ENCODE results near the gene GNAO1. TPM values are rescaled to one million over a fixed set of nuclear protein-coding genes. Genes with fewer than 3 reads are reported as not detected.

Gene GNAO1
- total RNA-seq, 4 donors from 2014 or later = 1.4 to 4.4 (median 2.5) TPM

DNA sequence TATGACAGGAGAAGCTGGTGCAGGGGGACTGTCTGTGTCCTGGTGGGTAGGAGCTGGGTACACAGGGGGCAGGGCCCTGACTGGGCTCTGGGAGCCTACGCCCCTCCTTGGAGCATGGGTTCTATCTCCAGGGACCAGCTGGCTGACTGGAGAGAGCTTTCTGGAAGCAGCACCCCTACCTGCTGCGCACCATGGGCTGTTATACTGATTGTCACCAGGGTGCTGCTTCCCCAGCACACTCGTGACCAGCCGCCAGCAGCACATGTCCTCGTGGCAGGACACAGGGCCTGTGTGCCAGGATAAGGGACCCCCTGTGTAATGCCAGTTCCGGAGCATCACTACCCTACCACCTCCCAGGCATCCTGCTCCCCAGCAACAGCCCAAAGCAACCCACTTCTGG is 128.1 kb downstream of the GNAO1 start:
- Histone ChIP-seq H3K9me3 (no peaks in the 10 kb centered on the region), H3K27ac (no peak overlapping the region), H3K36me3 (no peaks in the 10 kb centered on the region), H3K4me1 (peaks cover 3 to 6% of the 10 kb centered on the region in 2 donors), H3K4me3 (replicated peaks in 1 of 3) (no peak overlapping the region), H3K27me3 (no peaks in the 10 kb centered on the region)
- WGBS, 2 donors = 98 to 100% methylated on average over 5 to 6 of the region's 6 CpGs
- DNase-seq = no peak
- intact Hi-C loops (cut with DNase I) = loop anchor here (2.0 kb wide), 2 partner anchors 279 to 375 kb away; no protein-coding TSS in a partner anchor
- TF ChIP-seq POLR2A (IDR thresholded peaks at IDR 0.05) = no peak
- TF ChIP-seq CTCF (IDR thresholded peaks at IDR 0.05) = no peak

DNA sequence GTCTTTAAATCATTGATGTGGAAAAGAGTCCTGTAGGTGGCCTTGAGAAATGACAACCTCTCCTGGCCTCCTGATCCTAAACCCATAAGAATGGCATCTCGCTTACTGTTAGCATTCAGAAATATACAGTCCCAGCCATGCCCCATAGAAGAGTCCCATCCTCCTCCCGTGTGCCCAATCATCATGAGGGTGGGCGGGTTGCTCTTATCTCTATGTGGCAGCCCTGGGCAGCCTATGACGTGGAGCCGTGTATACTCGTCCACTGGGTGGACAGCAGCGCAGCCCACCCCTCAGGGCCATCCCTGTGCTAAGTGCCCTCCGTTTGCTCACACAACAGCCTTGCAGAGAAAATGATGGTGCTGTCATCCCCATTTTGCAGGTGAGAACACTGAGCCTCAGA is 128.8 kb downstream of the GNAO1 start:
- TF ChIP-seq CTCF (IDR thresholded peaks at IDR 0.05) = no peak
- no peak for TF ChIP-seq POLR2A (IDR thresholded peaks at IDR 0.05)
- Histone ChIP-seq H3K4me3 (replicated peaks in 1 of 3) (no peak overlapping the region), H3K27me3 (no peaks in the 10 kb centered on the region), H3K9me3 (no peaks in the 10 kb centered on the region), H3K4me1 (peaks cover 3 to 6% of the 10 kb centered on the region in 2 donors), H3K36me3 (no peaks in the 10 kb centered on the region), H3K27ac (no peak overlapping the region)
- intact Hi-C loops (cut with DNase I) = no loop called here
- DNase-seq = no peak
- WGBS, 2 donors = 91 to 93% methylated on average over 3 to 8 of the region's 8 CpGs

- no peaks in the 10 kb centered on the region for H3K36me3 ChIP-seq
- no peak for TF ChIP-seq POLR2A (IDR thresholded peaks at IDR 0.05)
- TF ChIP-seq CTCF (IDR thresholded peaks at IDR 0.05) = no peak
- no peaks in the 10 kb centered on the region for H3K27me3 ChIP-seq
- DNase-seq = no peak
- no peak overlapping the region for H3K27ac ChIP-seq
- 81 to 87% methylated on average over 7 of the region's 7 CpGs for WGBS, 2 donors
- H3K9me3 ChIP-seq = no peaks in the 10 kb centered on the region
- peaks cover 3 to 6% of the 10 kb centered on the region in 2 donors for H3K4me1 ChIP-seq
- H3K4me3 ChIP-seq (replicated peaks in 1 of 3) = no peak overlapping the region
- intact Hi-C loops (cut with DNase I) = no loop called here
Measured at GRCh38 chr16:56320811-56321558, 129.7 kb downstream of the GNAO1 start.

GRCh38 chr16:56321571-56321970 is 130.3 kb downstream of the GNAO1 start:
- peaks cover 3 to 6% of the 10 kb centered on the region in 2 donors for H3K4me1 ChIP-seq
- H3K36me3 ChIP-seq = no peaks in the 10 kb centered on the region
- H3K27ac ChIP-seq = no peak overlapping the region
- H3K4me3 ChIP-seq (replicated peaks in 1 of 3) = no peak overlapping the region
- DNase-seq = no peak
- intact Hi-C loops (cut with DNase I) = no loop called here
- TF ChIP-seq CTCF (IDR thresholded peaks at IDR 0.05) (no peak), POLR2A (IDR thresholded peaks at IDR 0.05) (no peak)
- WGBS, 2 donors = 82 to 83% methylated on average over 7 to 9 of the region's 9 CpGs
- H3K27me3 ChIP-seq = no peaks in the 10 kb centered on the region
- no peaks in the 10 kb centered on the region for H3K9me3 ChIP-seq

GRCh38 chr16:56324406-56324805 is 133.1 kb downstream of the GNAO1 start:
- H3K4me3 ChIP-seq (replicated peaks in 1 of 3) = no peak overlapping the region
- TF ChIP-seq CTCF (IDR thresholded peaks at IDR 0.05) (no peak), POLR2A (IDR thresholded peaks at IDR 0.05) (no peak)
- no peaks in the 10 kb centered on the region for H3K4me1 ChIP-seq
- 90 to 92% methylated on average over 2 to 5 of the region's 9 CpGs for WGBS, 2 donors
- no peak for DNase-seq
- H3K27me3 ChIP-seq = no peaks in the 10 kb centered on the region
- no peaks in the 10 kb centered on the region for H3K9me3 ChIP-seq
- intact Hi-C loops (cut with DNase I) = no loop called here
- no peak overlapping the region for H3K27ac ChIP-seq
- H3K36me3 ChIP-seq = no peaks in the 10 kb centered on the region
